Aorta (tissue), 5 donors: ENCODE data around the gene PLEKHN1. TPM values are rescaled to one million over a fixed set of nuclear protein-coding genes. Genes with fewer than 3 reads are reported as not detected.

Experiments
- ATAC-seq: fragments of 200-7000 bp; cut with Tn5 transposase; one replicate; pipeline ENCODE4 v1.9.1; 2022; ENCODE audit warnings: moderate library complexity; ENCODE audit not compliant: low FRiP score
- DNase-seq, 2 donors: peaks; one replicate each; pipeline ENCODE4 v3.0.0-alpha.2; 2020
- H3K27ac ChIP-seq, 2 donors: one replicate each; pipeline ENCODE4 v1.5.1; 2013; ENCODE audit warnings: low read length in 2 of 2, mild to moderate bottlenecking in 2 of 2, moderate library complexity in 2 of 2, control low read depth in 1 of 2, inconsistent platforms in 1 of 2, low read depth in 1 of 2
- H3K27me3 ChIP-seq, 2 donors: one replicate each; pipeline ENCODE4 v1.6.1; 2013; ENCODE audit warnings: control low read depth in 1 of 2, low read length in 1 of 2, mild to moderate bottlenecking in 1 of 2, moderate library complexity in 1 of 2; ENCODE audit not compliant: insufficient read depth in 2 of 2, control insufficient read depth in 1 of 2
- H3K36me3 ChIP-seq, 2 donors: one replicate each; pipeline ENCODE4 v1.6.1; 2013; ENCODE audit warnings: control low read depth in 1 of 2, low read length in 1 of 2, mild to moderate bottlenecking in 1 of 2; ENCODE audit not compliant: insufficient read depth in 2 of 2, control insufficient read depth in 1 of 2
- H3K4me1 ChIP-seq, 2 donors: one replicate each; pipeline ENCODE4 v1.6.1; 2013; ENCODE audit warnings: low read length in 2 of 2, control low read depth in 1 of 2, mild to moderate bottlenecking in 1 of 2, moderate library complexity in 1 of 2; ENCODE audit not compliant: insufficient read depth in 2 of 2, control insufficient read depth in 1 of 2
- H3K4me3 ChIP-seq, 2 donors: one replicate each; pipeline ENCODE4 v1.5.1; 2013; ENCODE audit warnings: low read length in 2 of 2, control low read depth in 1 of 2, mild to moderate bottlenecking in 1 of 2
- H3K9me3 ChIP-seq: one replicate; pipeline ENCODE4 v1.6.1; 2013; ENCODE audit warnings: mild to moderate bottlenecking, low read length; ENCODE audit not compliant: control insufficient read depth
- WGBS, 2 donors: extraction: QIAGEN DNeasy Blood & Tissue Kit; methylation state at CpG; one replicate each; pipeline ENCODE4 v1.1.7; 2013; 5-methylcytosine and 5-hydroxymethylcytosine counted together
- intact Hi-C, 2 donors: fragments of 100-400 bp; cut with DNase I; formaldehyde crosslinking; loops; one replicate each; pipeline versions ENCODE4 v1.14.2 to v1.15.0; 2022
- polyA plus RNA-seq, 2 donors: library from polyadenylated mRNA; stranded (reverse); fragments of 200-250 nt; gene quantifications; one replicate each; pipeline ENCODE4 v1.2.3, GENCODE V29; 2013
- total RNA-seq, 2 donors: library from RNA; stranded (reverse); fragmentation: NEBNext Ultra II Directional; extraction: Animal tissue kit (Norgen Biotek cat#: 25700); gene quantifications; one replicate each; pipeline ENCODE4 v1.2.1, GENCODE V29; 2021
- donor health status: healthy with polysubstance abuse.
- donor health status: Bipolar disorder and iron deficiency.
- donor health status: DM: no; HTN: no; CAD: no.
- donor health status: DM: no; HTN: no; CAD: no.
- donor health status: DM: yes; HTN: yes; CAD: no.

The PLEKHN1 gene
- total and polyA plus RNA-seq, 4 donors = 0.13 to 1.2 (median 0.57) TPM

- Histone ChIP-seq H3K27ac (no peak overlapping the region), H3K4me3 (no peak overlapping the region), H3K9me3 (no peaks in the 10 kb centered on the region), H3K36me3 (no peaks in the 10 kb centered on the region), H3K4me1 (no peaks in the 10 kb centered on the region), H3K27me3 (no peaks in the 10 kb centered on the region)
- ATAC-seq (no peak), DNase-seq (no peak)
- intact Hi-C loops = loop anchor here in 1 of 2 donors (10.0 kb wide), 1 partner anchor 76 kb away; the partner anchor contains the start of gene HES4
- WGBS, 2 donors = 85 to 87% methylated on average over 40 of the region's 40 CpGs
Observed at GRCh38 chr1:928825-929661, 37.2 kb upstream of the PLEKHN1 start.

GRCh38 chr1:929712-930632 lies 36.3 kb upstream of the PLEKHN1 start:
- Histone ChIP-seq H3K9me3 (no peaks in the 10 kb centered on the region), H3K4me1 (no peaks in the 10 kb centered on the region), H3K36me3 (no peaks in the 10 kb centered on the region), H3K4me3 (no peak overlapping the region), H3K27ac (no peak overlapping the region), H3K27me3 (no peaks in the 10 kb centered on the region)
- WGBS, 2 donors = 90 to 91% methylated on average over 38 to 40 of the region's 40 CpGs
- ATAC-seq (no peak), DNase-seq (no peak)
- intact Hi-C loops = loop anchor here in 1 of 2 donors (10.0 kb wide), 1 partner anchor 75 kb away; the partner anchor contains the start of gene HES4

GRCh38 chr1:930633-931138 lies 35.6 kb upstream of the PLEKHN1 start:
- intact Hi-C loops = no loop called here
- H3K36me3 ChIP-seq = no peaks in the 10 kb centered on the region
- H3K4me3 ChIP-seq = no peak overlapping the region
- no peaks in the 10 kb centered on the region for H3K9me3 ChIP-seq
- no peak overlapping the region for H3K27ac ChIP-seq
- H3K4me1 ChIP-seq = no peaks in the 10 kb centered on the region
- 77 to 81% methylated on average over 17 to 18 of the region's 18 CpGs for WGBS, 2 donors
- DNase-seq = no peak
- no peaks in the 10 kb centered on the region for H3K27me3 ChIP-seq
- no peak for ATAC-seq

GRCh38 chr1:931380-932172 lies 34.7 kb upstream of the PLEKHN1 start:
- Histone ChIP-seq H3K27me3 (no peaks in the 10 kb centered on the region), H3K27ac (no peak overlapping the region), H3K36me3 (no peaks in the 10 kb centered on the region), H3K4me3 (no peak overlapping the region), H3K4me1 (no peaks in the 10 kb centered on the region), H3K9me3 (no peaks in the 10 kb centered on the region)
- intact Hi-C loops = no loop called here
- WGBS, 2 donors = 58 to 60% methylated on average over 15 of the region's 15 CpGs
- DNase-seq = no peak
- no peak for ATAC-seq

- Histone ChIP-seq H3K9me3 (no peaks in the 10 kb centered on the region), H3K27me3 (no peaks in the 10 kb centered on the region), H3K4me3 (no peak overlapping the region), H3K36me3 (no peaks in the 10 kb centered on the region), H3K4me1 (no peaks in the 10 kb centered on the region), H3K27ac (no peak overlapping the region)
- ATAC-seq (no peak), DNase-seq (no peak)
- intact Hi-C loops = no loop called here
- 81 to 83% methylated on average over 16 of the region's 16 CpGs for WGBS, 2 donors
Observed at GRCh38 chr1:932173-932510, 34.1 kb upstream of the PLEKHN1 start.

GRCh38 chr1:932776-933602 lies 33.3 kb upstream of the PLEKHN1 start:
- H3K27me3 ChIP-seq = no peaks in the 10 kb centered on the region
- no peak for ATAC-seq
- WGBS, 2 donors = 81 to 83% methylated on average over 22 to 25 of the region's 25 CpGs

GRCh38 chr1:933603-933940 lies 32.7 kb upstream of the PLEKHN1 start:
- intact Hi-C loops = no loop called here
- Histone ChIP-seq H3K27me3 (no peaks in the 10 kb centered on the region), H3K4me1 (no peaks in the 10 kb centered on the region), H3K4me3 (no peak overlapping the region), H3K36me3 (no peaks in the 10 kb centered on the region), H3K27ac (no peak overlapping the region), H3K9me3 (no peaks in the 10 kb centered on the region)
- WGBS, 2 donors = 49 to 52% methylated on average over 10 of the region's 10 CpGs
- no peak for DNase-seq
- ATAC-seq = no peak

More at GRCh38 chr1:932776-933602, 33.3 kb upstream of the PLEKHN1 start:
- no peaks in the 10 kb centered on the region for H3K36me3 ChIP-seq
- DNase-seq = no peak
- H3K4me1 ChIP-seq = no peaks in the 10 kb centered on the region
- H3K27ac ChIP-seq = no peak overlapping the region
- intact Hi-C loops = no loop called here
- H3K4me3 ChIP-seq = no peak overlapping the region
- no peaks in the 10 kb centered on the region for H3K9me3 ChIP-seq
